Measurements from ENCODE around the gene DNPEP.

Gene DNPEP

DNA sequence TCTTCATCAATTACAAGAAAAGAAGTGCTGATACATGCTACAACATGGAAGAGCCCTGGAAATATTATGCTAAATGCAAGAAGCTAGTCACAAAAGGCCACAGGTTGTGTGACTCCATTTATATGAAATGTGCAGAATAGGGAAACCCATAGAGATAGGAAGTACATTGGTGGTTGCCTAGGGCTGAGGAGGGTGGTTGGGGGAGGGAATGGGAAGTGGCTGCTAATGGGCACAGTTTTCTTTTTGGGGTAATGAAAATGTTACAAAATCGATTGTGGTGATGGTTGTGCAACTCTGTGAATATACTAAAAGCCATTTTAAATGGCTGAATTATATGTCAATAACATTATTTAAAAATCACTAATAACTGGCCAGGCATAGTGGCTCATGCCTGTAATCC is 30.9 kb downstream of the DNPEP start:
- DNase-seq, result no peak

DNA sequence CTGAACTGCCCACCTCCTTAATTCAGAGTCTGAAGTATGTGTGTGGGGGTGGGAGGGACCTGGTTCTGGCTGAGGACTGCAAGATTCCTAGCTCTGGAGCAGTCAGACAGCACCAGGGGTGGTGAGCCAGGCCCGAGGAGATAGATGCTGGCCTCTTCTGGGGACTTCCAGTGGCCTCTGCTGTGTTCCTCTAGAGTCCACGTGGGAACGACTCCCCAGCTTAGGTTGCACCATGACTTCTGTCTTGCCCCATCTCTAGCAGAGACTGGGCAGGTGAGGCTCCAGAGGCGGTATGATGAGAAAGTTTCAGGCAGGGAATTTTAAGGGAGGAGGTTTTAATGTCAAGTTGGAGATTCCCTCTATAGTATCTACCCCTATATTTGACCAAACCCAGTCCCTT is 33.1 kb downstream of the DNPEP start:
- DNase-seq, result no peak

DNA sequence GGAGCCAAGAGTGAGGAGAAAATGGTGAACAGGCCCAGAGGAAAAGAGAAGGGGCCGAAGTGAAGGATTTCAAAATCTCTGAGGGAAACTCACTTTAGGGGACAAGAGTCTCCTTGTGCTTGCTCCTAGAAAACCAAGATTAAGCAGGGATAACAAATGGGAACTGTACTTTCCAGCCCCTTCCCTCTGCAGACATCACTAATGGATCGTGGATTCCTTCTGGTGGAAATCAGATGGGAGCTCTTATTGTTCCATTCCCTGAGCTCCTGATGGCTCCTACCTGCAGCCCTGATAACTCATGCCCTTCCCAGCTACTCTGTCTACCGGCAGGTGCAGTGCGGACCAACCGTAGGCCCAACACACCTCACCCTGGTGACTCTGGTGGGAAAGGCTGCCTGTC is 34.6 kb downstream of the DNPEP start:
- DNase-seq, result no peak

DNA sequence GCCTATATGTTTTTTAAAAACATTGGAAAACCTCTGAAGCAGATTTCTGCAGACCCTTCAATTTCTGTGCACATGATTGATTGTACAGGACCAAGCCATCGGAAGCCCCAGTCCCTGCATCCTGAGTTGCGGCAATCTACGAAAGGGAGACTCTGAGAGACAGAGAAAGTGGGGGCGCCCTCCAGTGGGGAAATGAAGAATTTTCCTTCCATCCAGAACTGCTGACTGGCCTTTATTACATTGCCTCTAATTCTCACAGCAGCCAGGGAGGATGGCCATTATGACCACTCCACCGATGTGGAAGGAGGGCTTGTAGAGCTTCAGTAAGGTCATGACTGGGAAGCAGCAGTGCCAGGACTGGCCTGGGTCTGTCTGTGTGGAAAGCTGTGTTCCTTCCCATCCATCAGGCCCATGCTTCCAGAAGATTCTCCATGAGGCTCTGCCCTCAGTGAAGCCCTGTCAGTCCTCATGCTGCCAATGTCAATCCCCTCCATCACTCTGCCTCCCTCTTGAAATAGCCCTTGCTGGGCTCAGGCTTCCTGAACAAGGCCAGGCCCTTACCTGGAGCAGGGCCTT is 35.2 kb downstream of the DNPEP start:
- peak; percentile 69 for DNase-seq

DNA sequence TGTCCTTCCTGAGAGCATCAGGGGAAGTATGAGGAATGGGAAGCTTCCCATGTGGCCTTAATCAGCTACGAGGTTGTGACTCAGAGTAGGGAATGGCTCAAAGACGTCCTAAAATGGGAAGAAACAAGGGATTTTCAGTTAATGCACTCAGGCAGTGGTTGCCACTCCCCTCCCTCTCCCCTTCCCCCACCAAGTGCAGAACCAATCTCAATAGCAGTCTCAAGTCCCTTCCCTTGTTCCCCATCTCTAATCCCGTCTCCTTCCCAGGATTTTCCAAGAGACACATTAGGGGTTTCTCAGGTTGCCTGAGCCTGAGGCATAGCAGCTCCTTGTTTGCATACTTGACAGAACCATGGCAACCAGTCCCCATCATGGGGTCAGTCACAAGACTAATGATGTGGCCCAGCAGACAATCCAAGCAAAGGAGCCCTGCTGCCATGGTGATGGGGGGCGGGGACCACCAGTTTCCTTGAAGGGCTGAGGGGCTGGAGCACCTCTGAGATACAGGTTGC is 36.9 kb downstream of the DNPEP start:
- DNase-seq, result peak; percentile 45

DNA sequence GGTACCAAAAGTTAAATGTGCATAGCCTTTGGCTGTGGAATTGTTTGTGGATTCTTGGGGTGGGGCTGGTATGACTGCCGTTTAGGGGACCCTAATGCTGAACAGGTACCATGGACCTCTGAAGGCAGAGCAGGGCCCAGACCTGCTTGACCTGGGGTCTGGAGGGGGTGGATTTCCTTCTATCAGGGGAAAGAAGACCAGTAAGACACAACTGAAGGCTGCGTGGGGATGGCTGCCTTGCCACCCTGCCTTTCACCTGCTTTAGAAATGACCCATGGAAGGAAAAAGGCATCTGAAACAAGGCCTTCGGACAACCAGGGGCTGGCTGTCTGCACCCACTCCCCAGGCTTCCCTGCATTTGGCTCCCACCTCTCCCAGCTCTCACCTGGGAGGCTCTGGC is 37.5 kb downstream of the DNPEP start:
- no peak for DNase-seq

DNA sequence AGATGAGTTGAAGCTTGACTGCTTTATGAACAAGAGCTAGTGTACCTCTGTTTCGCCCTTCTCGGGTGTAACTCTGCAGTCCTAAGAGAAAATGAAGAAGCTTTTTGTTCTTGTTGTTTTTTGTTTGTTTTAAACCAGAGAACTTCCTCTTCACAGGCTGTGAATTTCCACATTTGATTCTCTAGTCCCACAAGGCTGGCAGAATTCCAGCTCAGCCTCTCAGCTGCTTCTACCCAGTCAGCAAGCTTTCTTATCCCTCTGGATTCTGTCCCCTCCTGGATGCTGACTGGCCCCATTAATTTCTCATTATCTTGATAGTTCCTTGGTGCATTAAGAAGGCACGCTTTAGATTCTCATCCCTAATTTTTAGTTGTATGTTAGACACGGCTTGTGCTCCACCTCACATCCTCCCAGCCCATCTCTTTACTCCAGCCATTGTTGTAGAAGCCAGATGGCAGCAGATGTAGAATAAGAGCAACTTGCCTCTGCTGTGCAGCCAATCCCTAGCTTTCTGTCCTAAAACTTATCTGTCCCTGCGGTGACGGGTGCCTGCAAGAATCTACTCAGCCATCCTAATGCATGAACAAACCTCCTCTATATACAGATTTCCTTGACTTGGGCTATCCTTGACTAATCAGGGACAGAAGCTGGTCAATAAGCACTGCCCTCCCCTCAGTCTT is 42.8 kb downstream of the DNPEP start:
- peak; percentile 60 for DNase-seq

DNA sequence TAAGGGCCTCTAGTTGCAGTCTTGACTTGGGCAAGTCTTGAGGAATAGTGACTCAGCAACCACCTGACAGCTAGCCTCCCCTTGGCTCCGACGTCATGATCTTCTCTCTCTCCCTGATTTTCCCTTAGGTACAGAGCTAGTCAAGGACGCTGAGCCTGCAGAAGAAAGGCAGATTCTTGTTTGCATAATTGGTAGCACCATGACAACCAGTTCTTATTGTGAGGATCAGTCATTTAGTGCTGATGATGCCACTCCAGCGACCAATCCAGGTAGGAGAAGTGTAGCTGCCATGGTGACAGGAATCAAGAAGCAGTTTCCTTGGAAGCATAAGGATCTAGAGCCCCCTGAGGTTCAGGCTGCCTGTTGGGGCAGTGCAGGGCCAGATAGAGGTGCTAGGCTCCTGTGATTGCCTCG is 52.3 kb downstream of the DNPEP start:
- peak; percentile 62 for DNase-seq

DNA sequence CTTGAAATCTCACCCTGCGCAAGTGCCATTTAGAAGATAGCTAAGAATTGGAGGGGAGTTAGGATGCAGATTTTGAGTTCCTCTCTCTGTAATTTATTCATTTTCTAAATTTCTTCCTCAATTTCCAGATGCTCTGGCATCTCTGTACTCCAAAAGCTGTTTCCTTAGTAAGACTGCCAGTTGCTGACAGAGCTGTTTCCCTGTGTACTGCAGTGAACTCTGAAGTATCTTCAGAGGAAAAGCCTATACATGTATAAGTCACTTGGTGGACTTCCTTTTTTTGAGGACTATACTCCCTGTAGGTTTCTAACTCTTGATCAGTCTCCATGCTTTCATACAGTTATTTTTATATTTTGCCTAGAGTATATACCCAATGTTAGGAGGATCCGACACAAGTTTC is 53.6 kb downstream of the DNPEP start:
- no peak for DNase-seq

DNA sequence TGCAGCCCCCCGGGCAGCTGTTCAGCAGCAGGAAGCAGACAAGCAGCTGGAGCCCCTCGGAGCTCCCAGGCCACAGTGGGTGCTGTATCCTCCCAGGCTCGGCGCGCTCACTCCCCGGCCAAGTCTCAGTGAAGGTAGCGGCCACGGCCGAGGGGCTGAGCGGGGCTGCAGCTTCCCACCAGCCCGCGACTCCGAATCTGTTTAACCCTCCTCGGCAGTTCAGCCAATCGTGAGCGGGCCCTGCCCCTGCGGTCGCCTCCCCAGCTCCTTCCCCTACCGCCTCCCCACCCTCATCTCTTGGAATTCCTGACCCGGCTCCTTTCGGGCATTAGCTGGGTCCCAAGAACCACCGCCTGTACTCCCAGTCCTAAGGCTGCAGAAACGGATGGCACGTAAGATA is 55.2 kb downstream of the DNPEP start, which contains the start of gene RESP18:
TSS of gene RESP18 (minus strand) at position 203 of the 400 bp plus-strand sequence.
- no peak for DNase-seq

DNA sequence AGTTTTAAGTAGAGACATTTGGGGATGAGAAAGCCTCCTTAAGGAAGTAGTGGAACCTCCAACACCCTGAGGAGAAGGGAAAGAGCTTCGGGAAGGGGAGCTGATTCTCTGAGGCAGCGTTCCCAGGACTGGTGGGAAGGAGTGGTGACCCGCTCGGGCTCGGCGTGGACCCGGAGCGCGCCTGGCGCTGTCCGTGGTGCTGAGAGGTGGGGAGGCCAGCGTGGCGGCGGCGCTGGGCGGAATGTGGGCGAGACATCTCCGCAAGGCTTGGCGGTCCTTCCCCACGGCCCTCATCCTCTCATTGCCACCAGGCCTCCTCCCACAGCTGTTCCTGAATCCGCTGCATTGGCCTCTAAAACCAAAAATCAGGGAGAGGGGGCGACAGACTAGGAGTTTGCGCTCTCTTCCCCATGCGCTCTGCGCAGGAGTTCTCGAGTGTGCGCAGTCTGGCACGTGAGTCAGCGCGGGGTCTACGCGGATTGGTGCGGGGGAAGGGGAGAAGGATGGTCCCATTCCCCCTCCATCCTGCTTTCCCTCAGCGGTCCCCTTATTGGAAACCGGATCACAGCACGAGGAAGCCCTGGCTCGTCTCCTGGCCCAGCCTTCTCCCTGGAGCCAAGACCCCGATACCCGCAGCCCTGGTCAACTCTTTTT is 56.0 kb downstream of the DNPEP start:
- DNase-seq, result no peak

DNA sequence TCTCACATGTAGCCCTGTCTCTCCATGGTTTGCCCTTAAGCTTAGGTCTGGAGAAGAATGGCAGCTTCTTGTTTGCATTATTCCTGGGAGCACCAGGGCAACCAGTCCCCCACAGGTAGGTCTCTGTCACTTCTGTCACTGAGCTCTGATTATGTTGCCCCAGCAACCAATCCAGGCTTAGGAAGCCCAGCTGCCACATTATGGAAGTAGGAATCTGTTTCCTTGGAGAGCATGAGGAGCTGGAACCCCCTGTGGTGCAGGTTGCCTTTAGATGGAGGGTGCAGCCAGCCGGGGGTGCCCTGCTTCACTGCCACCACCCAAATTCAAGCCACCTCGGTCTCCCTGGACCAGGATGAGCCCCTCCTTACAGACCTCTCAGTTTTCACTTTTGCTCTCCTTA is 60.0 kb downstream of the DNPEP start:
- peak; percentile 78 for DNase-seq

DNA sequence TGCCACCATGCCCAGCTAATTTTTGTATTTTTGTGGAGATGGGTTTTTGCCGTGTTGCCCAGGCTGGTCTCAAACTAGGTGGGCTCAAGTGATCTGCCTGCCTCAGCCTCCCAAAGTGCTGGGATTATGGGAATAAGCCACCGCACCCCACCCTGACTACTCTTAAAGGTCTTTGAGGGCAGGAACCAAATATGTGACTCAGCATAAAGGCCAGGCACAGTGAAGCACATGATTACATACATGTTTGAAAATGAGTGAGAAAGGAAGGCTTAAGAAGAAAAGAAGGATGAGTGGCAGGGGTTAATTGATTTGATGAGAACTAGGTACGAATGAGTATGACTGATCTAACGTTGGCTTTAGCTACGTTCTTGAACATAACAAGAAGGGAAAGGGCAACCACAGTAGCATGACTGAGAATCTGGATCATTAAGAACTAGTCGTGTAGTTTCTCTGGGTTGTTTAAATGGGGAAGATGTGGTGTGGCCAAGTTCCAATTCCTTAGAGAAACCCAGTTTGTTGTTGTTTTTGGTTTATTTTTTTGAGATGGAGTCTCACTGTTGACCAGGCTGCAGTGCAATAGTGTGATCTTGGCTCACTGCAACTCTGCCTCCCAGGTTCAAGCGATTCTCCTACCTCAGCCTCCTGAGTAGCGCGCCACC is 61.9 kb downstream of the DNPEP start:
- DNase-seq, result no peak

DNA sequence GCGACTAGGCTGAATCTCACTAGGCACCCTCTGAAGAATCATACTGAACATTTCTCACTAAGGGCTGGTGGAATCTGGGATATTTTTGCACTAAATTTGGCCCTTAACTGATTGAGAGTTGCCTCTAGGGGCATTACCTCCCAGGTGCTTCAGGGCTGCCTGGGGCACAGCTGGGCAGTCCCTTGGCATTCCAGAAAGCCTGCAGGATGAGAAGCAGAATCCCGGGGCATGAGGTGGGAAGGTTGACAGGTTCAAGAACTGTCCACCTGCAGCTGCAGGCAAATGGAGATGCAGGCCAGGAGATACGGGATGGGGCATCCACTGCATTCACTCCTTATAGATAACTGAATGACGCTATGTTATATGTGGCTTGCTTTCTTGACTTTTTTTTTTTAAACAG is 62.6 kb downstream of the DNPEP start:
- no peak for DNase-seq

DNA sequence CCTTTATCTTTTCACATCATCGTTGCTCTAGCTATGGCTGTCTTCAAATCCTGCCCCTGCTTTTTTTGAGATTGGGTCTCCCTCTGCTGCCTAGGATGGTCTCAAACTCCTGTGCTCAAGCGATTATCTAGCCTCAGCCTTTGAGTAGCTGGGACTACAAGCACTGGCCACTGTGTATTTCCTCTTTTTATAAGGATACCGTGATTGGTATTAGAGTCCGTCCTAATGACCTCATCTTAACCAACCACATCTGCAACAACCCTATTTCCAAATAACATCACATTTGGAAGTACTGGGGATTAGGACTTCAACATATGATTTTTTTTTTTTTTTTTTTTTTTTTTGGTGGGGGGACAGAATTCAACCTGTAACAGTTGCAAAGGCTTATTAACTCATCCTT is 64.3 kb downstream of the DNPEP start:
- DNase-seq, result no peak

Data from NCI-H69 (cell line).